HL-60 (cell line): ENCODE measurements around the gene SPATS2L.

ENCODE experiments used
- DNase-seq, 2 experiments: peaks; one replicate each; pipeline ENCODE4 v3.0.0-alpha.2; 2010 to 2020; ENCODE audit warnings: low read depth in 1 of 2, low spot score in 1 of 2
- H3K27ac ChIP-seq: fragments of 250-450 bp; sonication (Bioruptor Pico); replicated peaks from 2 replicates; pipeline ENCODE4 v1.5.1; 2020; ENCODE audit warnings: mild to moderate bottlenecking, moderate library complexity
- H3K27me3 ChIP-seq: fragments of 250-450 bp; sonication (Bioruptor Pico); 2 replicates; pipeline ENCODE4 v1.5.1; 2021; ENCODE audit warnings: mild to moderate bottlenecking, moderate library complexity; ENCODE audit not compliant: insufficient read depth, poor library complexity, severe bottlenecking
- H3K4me3 ChIP-seq: replicated peaks from 2 replicates; pipeline ENCODE4 v1.5.1; 2011; ENCODE audit warnings: mild to moderate bottlenecking, control low read depth, low read length; ENCODE audit not compliant: insufficient read depth
- CTCF ChIP-seq: IDR thresholded peaks from one replicate; pipeline ENCODE4 v1.5.1; 2011; ENCODE audit warnings: low read length, control low read depth, inconsistent platforms; ENCODE audit not compliant: insufficient read depth
- GABPA ChIP-seq: IDR thresholded peaks from 2 replicates; pipeline ENCODE4 v1.6.1; 2012; ENCODE audit warnings: low read depth
- POLR2AphosphoS5 ChIP-seq: IDR thresholded peaks from 2 replicates; pipeline ENCODE4 v1.6.1; 2012; ENCODE audit warnings: low read depth
- REST ChIP-seq: IDR thresholded peaks from 2 replicates; pipeline ENCODE4 v1.6.1; 2012; ENCODE audit warnings: low read depth; ENCODE audit not compliant: insufficient replicate concordance
- SPI1 ChIP-seq: IDR thresholded peaks from 2 replicates; pipeline ENCODE4 v1.6.1; 2012; ENCODE audit warnings: low read depth, mild to moderate bottlenecking, borderline replicate concordance

Gene SPATS2L

GRCh38 chr2:200523158-200523557, 216.7 kb downstream of the SPATS2L start:
- DNase-seq = no peak

GRCh38 chr2:200523604-200524003, 217.1 kb downstream of the SPATS2L start:
- TF ChIP-seq POLR2AphosphoS5 = no peak

More at GRCh38 chr2:200523158-200523557, 216.7 kb downstream of the SPATS2L start:
- Histone ChIP-seq H3K4me3 (no peak overlapping the region), H3K27ac (no peak overlapping the region), H3K27me3 (no peaks in the 10 kb centered on the region)
- no peak for TF ChIP-seq GABPA
- TF ChIP-seq POLR2AphosphoS5 = no peak
- TF ChIP-seq REST = no peak
- TF ChIP-seq CTCF = no peak
- no peak for TF ChIP-seq SPI1

GRCh38 chr2:200525066-200525465, 218.6 kb downstream of the SPATS2L start:
- DNase-seq = no peak
- no peaks in the 10 kb centered on the region for H3K27me3 ChIP-seq
- no peak for TF ChIP-seq CTCF
- no peak for TF ChIP-seq REST
- TF ChIP-seq POLR2AphosphoS5 = no peak
- no peak for TF ChIP-seq GABPA
- TF ChIP-seq SPI1 = no peak

More at GRCh38 chr2:200523604-200524003, 217.1 kb downstream of the SPATS2L start:
- Histone ChIP-seq H3K27me3 (no peaks in the 10 kb centered on the region), H3K4me3 (no peak overlapping the region), H3K27ac (no peak overlapping the region)
- DNase-seq = no peak

GRCh38 chr2:200525551-200525881, 219.0 kb downstream of the SPATS2L start:
- Histone ChIP-seq H3K4me3 (peak overlapping the region; percentile 75), H3K27ac (peak overlapping the region; percentile 85), H3K27me3 (no peaks in the 10 kb centered on the region)
- TF ChIP-seq SPI1 (no peak), GABPA (no peak), POLR2AphosphoS5 (no peak), REST (no peak), CTCF (no peak)
- DNase-seq = no peak

More at GRCh38 chr2:200525066-200525465, 218.6 kb downstream of the SPATS2L start:
- no peak overlapping the region for H3K4me3 ChIP-seq
- no peak overlapping the region for H3K27ac ChIP-seq
